Ovary (tissue), 3 donors: ENCODE data around the gene ZMYM2.

Source experiments
- EP300 ChIP-seq: sonication (generic); formaldehyde crosslinking; IDR thresholded peaks from one replicate; pipeline ENCODE4 v1.6.1; 2017; ENCODE audit warnings: antibody characterized with exemption
- POLR2A ChIP-seq: fragments of 450-650 bp; IDR thresholded peaks from one replicate; pipeline ENCODE4 v1.6.1; 2017; ENCODE audit warnings: antibody characterized with exemption, mild to moderate bottlenecking, moderate library complexity
- TF ChIP-seq, protein P1 (sequence below), 3 donors: fragments of 450-650 bp in 2 of 3; fragments of 200-600 bp in 1 of 3; IDR thresholded peaks; one replicate each; pipeline versions ENCODE4 v1.5.1 to v1.8.0; 2016 to 2022; ENCODE audit warnings: antibody characterized with exemption in 3 of 3, mild to moderate bottlenecking in 1 of 3
- donor health status: DM: no; HTN: no; CAD: no.

DNA sequence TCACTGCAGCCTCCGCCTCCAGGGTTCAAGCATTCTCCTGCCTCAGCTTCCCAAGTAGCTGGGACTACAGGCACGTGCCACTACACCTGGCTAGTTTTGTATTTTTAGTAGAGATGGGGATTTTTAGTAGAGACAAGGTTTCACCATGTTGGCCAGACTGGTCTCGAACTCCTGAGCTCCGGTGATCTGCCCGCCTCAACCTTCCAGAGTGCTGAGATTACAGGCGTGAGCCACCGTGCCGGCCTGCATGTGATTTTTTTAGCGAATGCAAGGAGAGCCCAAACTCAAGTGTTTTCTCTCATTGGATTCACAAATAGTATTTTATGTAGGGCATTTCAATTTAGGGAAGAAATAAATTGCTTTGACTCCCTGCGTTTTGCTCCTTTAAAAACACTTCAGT is 4.4 kb downstream of the ZMYM2 start:
- TF ChIP-seq, protein P1, sequence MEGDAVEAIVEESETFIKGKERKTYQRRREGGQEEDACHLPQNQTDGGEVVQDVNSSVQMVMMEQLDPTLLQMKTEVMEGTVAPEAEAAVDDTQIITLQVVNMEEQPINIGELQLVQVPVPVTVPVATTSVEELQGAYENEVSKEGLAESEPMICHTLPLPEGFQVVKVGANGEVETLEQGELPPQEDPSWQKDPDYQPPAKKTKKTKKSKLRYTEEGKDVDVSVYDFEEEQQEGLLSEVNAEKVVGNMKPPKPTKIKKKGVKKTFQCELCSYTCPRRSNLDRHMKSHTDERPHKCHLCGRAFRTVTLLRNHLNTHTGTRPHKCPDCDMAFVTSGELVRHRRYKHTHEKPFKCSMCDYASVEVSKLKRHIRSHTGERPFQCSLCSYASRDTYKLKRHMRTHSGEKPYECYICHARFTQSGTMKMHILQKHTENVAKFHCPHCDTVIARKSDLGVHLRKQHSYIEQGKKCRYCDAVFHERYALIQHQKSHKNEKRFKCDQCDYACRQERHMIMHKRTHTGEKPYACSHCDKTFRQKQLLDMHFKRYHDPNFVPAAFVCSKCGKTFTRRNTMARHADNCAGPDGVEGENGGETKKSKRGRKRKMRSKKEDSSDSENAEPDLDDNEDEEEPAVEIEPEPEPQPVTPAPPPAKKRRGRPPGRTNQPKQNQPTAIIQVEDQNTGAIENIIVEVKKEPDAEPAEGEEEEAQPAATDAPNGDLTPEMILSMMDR (IDR thresholded peaks at IDR 0.05) = no peak
- TF ChIP-seq POLR2A (no peak), EP300 (no peak)
